Activated naive CD4-positive, alpha-beta T cell treated with anti-CD3 and anti-CD28 coated beads for 36 hours (primary cell): Measurements from ENCODE around the gene GIGYF2. TPM values are rescaled to one million over a fixed set of nuclear protein-coding genes. Genes with fewer than 3 reads are reported as not detected.

ENCODE experiments used
- CTCF ChIA-PET: fragments of 350-600 bp; sonication (Branson Sonifier 250); formaldehyde crosslinking; loops from one replicate; lab custom pipeline; 2021; ENCODE audit warnings: antibody characterized with exemption; lab: Charles Lee
- DNase-seq: peaks from one replicate; pipeline ENCODE4 v3.0.0-alpha.2; 2020
- H3K27ac Mint-ChIP-seq: one replicate; pipeline ENCODE4 v1.8.0; 2021; ENCODE audit warnings: mild to moderate bottlenecking, mixed read lengths
- H3K27me3 Mint-ChIP-seq: one replicate; pipeline ENCODE4 v1.8.0; 2021; ENCODE audit warnings: low read depth, mixed read lengths
- H3K36me3 Mint-ChIP-seq: one replicate; pipeline ENCODE4 v1.8.0; 2021; ENCODE audit warnings: low read depth, mixed read lengths
- H3K4me1 Mint-ChIP-seq: one replicate; pipeline ENCODE4 v1.8.0; 2021; ENCODE audit warnings: low read depth, mixed read lengths
- H3K4me3 Mint-ChIP-seq: one replicate; pipeline ENCODE4 v1.8.0; 2021; ENCODE audit warnings: mild to moderate bottlenecking, moderate library complexity, mixed read lengths
- H3K9me3 Mint-ChIP-seq: one replicate; pipeline ENCODE4 v1.8.0; 2021; ENCODE audit warnings: mixed read lengths
- intact Hi-C: fragments of 100-400 bp; cut with micrococcal nuclease; formaldehyde crosslinking; loops from one replicate; pipeline ENCODE4 v1.15.1; 2023
- total RNA-seq, 2 experiments: library from RNA; stranded (reverse); gene quantifications; one replicate each; pipeline ENCODE4 v1.2.3, GENCODE V29; 2021

Gene GIGYF2
- total RNA-seq, 2 experiments from 2014 or later: 49.7 to 52.8 TPM

- H3K36me3 Mint-ChIP-seq: no peaks in the 10 kb centered on the region
- H3K27me3 Mint-ChIP-seq: peaks cover 20% of the 10 kb centered on the region
- no peak overlapping the region for H3K4me3 Mint-ChIP-seq
- DNase-seq: no peak
- intact Hi-C loops: no loop called here
- no peaks in the 10 kb centered on the region for H3K9me3 Mint-ChIP-seq
- H3K27ac Mint-ChIP-seq: no peak overlapping the region
- peaks cover 8% of the 10 kb centered on the region for H3K4me1 Mint-ChIP-seq
- CTCF ChIA-PET: no interaction called here
Observed at GRCh38 chr2:232873292-232873908, 176.3 kb downstream of the GIGYF2 start.

GRCh38 chr2:232873909-232874641 lies 176.9 kb downstream of the GIGYF2 start:
- Mint-ChIP-seq H3K4me1 (peaks cover 8% of the 10 kb centered on the region), H3K9me3 (no peaks in the 10 kb centered on the region), H3K27ac (no peak overlapping the region), H3K36me3 (no peaks in the 10 kb centered on the region), H3K4me3 (no peak overlapping the region), H3K27me3 (peaks cover 20% of the 10 kb centered on the region)
- no peak for DNase-seq
- intact Hi-C loops: no loop called here
- CTCF ChIA-PET: no interaction called here

- peaks cover 8% of the 10 kb centered on the region for H3K4me1 Mint-ChIP-seq
- CTCF ChIA-PET: no interaction called here
Observed at GRCh38 chr2:232874677-232875223, 177.6 kb downstream of the GIGYF2 start.

GRCh38 chr2:232875256-232876121 lies 178.4 kb downstream of the GIGYF2 start:
- peak overlapping the region; percentile 56 for H3K4me3 Mint-ChIP-seq
- no peak overlapping the region for H3K27ac Mint-ChIP-seq
- peaks cover 8% of the 10 kb centered on the region for H3K4me1 Mint-ChIP-seq
- intact Hi-C loops: loop anchor here (2.0 kb wide), 1 partner anchor 179 kb away; no protein-coding TSS in a partner anchor
- no peaks in the 10 kb centered on the region for H3K36me3 Mint-ChIP-seq
- peaks cover 20% of the 10 kb centered on the region for H3K27me3 Mint-ChIP-seq
- H3K9me3 Mint-ChIP-seq: no peaks in the 10 kb centered on the region
- CTCF ChIA-PET: no interaction called here
- DNase-seq: peak; percentile 10

More at GRCh38 chr2:232874677-232875223, 177.6 kb downstream of the GIGYF2 start:
- no peak for DNase-seq
- Mint-ChIP-seq H3K36me3 (no peaks in the 10 kb centered on the region), H3K27ac (no peak overlapping the region), H3K27me3 (peaks cover 20% of the 10 kb centered on the region), H3K4me3 (peak overlapping the region; percentile 56), H3K9me3 (no peaks in the 10 kb centered on the region)
- intact Hi-C loops: no loop called here

GRCh38 chr2:232876161-232876977 lies 179.2 kb downstream of the GIGYF2 start:
- Mint-ChIP-seq H3K4me3 (peak overlapping the region; percentile 39), H3K4me1 (peaks cover 8% of the 10 kb centered on the region), H3K27ac (no peak overlapping the region), H3K9me3 (no peaks in the 10 kb centered on the region), H3K27me3 (peaks cover 20% of the 10 kb centered on the region), H3K36me3 (no peaks in the 10 kb centered on the region)
- peak; percentile 19 for DNase-seq
- CTCF ChIA-PET: no interaction called here
- intact Hi-C loops: loop anchor here (2.0 kb wide), 1 partner anchor 178 kb away; no protein-coding TSS in a partner anchor

- CTCF ChIA-PET: interaction anchor here (0.7 kb wide), 1 partner anchor 178 kb away, joined by 4 read pairs; no protein-coding TSS in a partner anchor
- peaks cover 8% of the 10 kb centered on the region for H3K4me1 Mint-ChIP-seq
Observed at GRCh38 chr2:232876978-232877441, 179.9 kb downstream of the GIGYF2 start.

GRCh38 chr2:232877940-232878511 lies 180.9 kb downstream of the GIGYF2 start:
- CTCF ChIA-PET: no interaction called here
- Mint-ChIP-seq H3K4me3 (peak overlapping the region; percentile 58), H3K9me3 (no peaks in the 10 kb centered on the region), H3K36me3 (no peaks in the 10 kb centered on the region), H3K27me3 (peaks cover 20% of the 10 kb centered on the region), H3K4me1 (peaks cover 8% of the 10 kb centered on the region), H3K27ac (no peak overlapping the region)
- no peak for DNase-seq
- intact Hi-C loops: loop anchor here (2.0 kb wide), 1 partner anchor 177 kb away; no protein-coding TSS in a partner anchor

More at GRCh38 chr2:232876978-232877441, 179.9 kb downstream of the GIGYF2 start:
- no peaks in the 10 kb centered on the region for H3K9me3 Mint-ChIP-seq
- H3K27ac Mint-ChIP-seq: no peak overlapping the region
- no peak for DNase-seq
- H3K27me3 Mint-ChIP-seq: peaks cover 20% of the 10 kb centered on the region
- intact Hi-C loops: loop anchor here (2.0 kb wide), 1 partner anchor 178 kb away; no protein-coding TSS in a partner anchor
- no peaks in the 10 kb centered on the region for H3K36me3 Mint-ChIP-seq
- peak overlapping the region; percentile 45 for H3K4me3 Mint-ChIP-seq

- DNase-seq: no peak
- CTCF ChIA-PET: no interaction called here
Observed at GRCh38 chr2:232878855-232879617, 181.9 kb downstream of the GIGYF2 start.

GRCh38 chr2:232879618-232880494 lies 182.7 kb downstream of the GIGYF2 start:
- DNase-seq: no peak
- Mint-ChIP-seq H3K27ac (no peak overlapping the region), H3K36me3 (no peaks in the 10 kb centered on the region), H3K27me3 (peaks cover 14% of the 10 kb centered on the region), H3K4me3 (no peak overlapping the region), H3K4me1 (peaks cover 8% of the 10 kb centered on the region), H3K9me3 (no peaks in the 10 kb centered on the region)
- intact Hi-C loops: no loop called here
- CTCF ChIA-PET: no interaction called here

More at GRCh38 chr2:232878855-232879617, 181.9 kb downstream of the GIGYF2 start:
- Mint-ChIP-seq H3K4me3 (no peak overlapping the region), H3K9me3 (no peaks in the 10 kb centered on the region), H3K27me3 (peaks cover 18% of the 10 kb centered on the region), H3K27ac (no peak overlapping the region), H3K4me1 (peaks cover 8% of the 10 kb centered on the region), H3K36me3 (no peaks in the 10 kb centered on the region)
- intact Hi-C loops: no loop called here
